Keratinocyte (primary cell): Measurements from ENCODE around the gene ENTPD8. TPM values are rescaled to one million over a fixed set of nuclear protein-coding genes. Genes with fewer than 3 reads are reported as not detected.

Experiments used
- DNase-seq: peaks from one replicate; pipeline ENCODE4 v3.0.0-alpha.2; 2011; ENCODE audit warnings: low read depth, missing footprints, low spot score
- FAIRE-seq: peaks from 2 replicates; lab custom pipeline; 2011; peaks lifted over from hg19 to GRCh38; lab: Jason Lieb, UNC
- H2AFZ ChIP-seq: 2 replicates; pipeline ENCODE4 v1.6.0; 2012; ENCODE audit warnings: low read length, control low read depth, inconsistent platforms; ENCODE audit not compliant: control insufficient read depth
- H3K27ac ChIP-seq: 2 replicates; pipeline ENCODE4 v1.5.1; 2011; ENCODE audit warnings: low read length; ENCODE audit not compliant: control insufficient read depth, insufficient read depth
- H3K27me3 ChIP-seq: 3 replicates; pipeline ENCODE4 v1.6.0; 2011; ENCODE audit warnings: low read length; ENCODE audit not compliant: control insufficient read depth, insufficient read depth; ENCODE audit errors: extremely low read depth
- H3K36me3 ChIP-seq, 2 experiments: 2 replicates in 1 of 2; 3 replicates in 1 of 2; pipeline ENCODE4 v1.5.1; 2011; ENCODE audit warnings: low read length in 2 of 2, mild to moderate bottlenecking in 1 of 2; ENCODE audit not compliant: control insufficient read depth in 2 of 2, insufficient read depth in 2 of 2; ENCODE audit errors: extremely low read depth in 1 of 2
- H3K4me1 ChIP-seq: 3 replicates; pipeline ENCODE4 v1.5.1; 2011; ENCODE audit warnings: low read length; ENCODE audit not compliant: control insufficient read depth, insufficient read depth; ENCODE audit errors: extremely low read depth
- H3K4me2 ChIP-seq: 3 replicates; pipeline ENCODE4 v1.6.0; 2011; ENCODE audit warnings: low read depth, low read length; ENCODE audit not compliant: control insufficient read depth, insufficient read depth; ENCODE audit errors: extremely low read depth
- H3K4me3 ChIP-seq, 3 experiments: fragments of 200-600 bp in 1 of 3; sonication (generic) in 1 of 3; 2 replicates in 2 of 3; 3 replicates in 1 of 3; pipeline ENCODE4 v1.5.1; 2011 to 2016; ENCODE audit warnings: low read length in 3 of 3, mild to moderate bottlenecking in 3 of 3, control low read depth in 2 of 3, inconsistent platforms in 1 of 3, low read depth in 1 of 3, mixed read lengths in 1 of 3, mixed run types in 1 of 3, moderate library complexity in 1 of 3; ENCODE audit not compliant: control insufficient read depth in 2 of 3, insufficient read depth in 2 of 3; ENCODE audit errors: extremely low read depth in 1 of 3
- H3K79me2 ChIP-seq: 2 replicates; pipeline ENCODE4 v1.6.0; 2012; ENCODE audit warnings: low read length; ENCODE audit not compliant: control insufficient read depth, insufficient read depth
- H3K9ac ChIP-seq: 3 replicates; pipeline ENCODE4 v1.6.0; 2011; ENCODE audit warnings: low read length; ENCODE audit not compliant: control insufficient read depth, insufficient read depth; ENCODE audit errors: extremely low read depth
- H3K9me1 ChIP-seq: 3 replicates; pipeline ENCODE4 v1.6.0; 2011; ENCODE audit warnings: low read length; ENCODE audit not compliant: control insufficient read depth, insufficient read depth; ENCODE audit errors: extremely low read depth
- H3K9me3 ChIP-seq: 2 replicates; pipeline ENCODE4 v1.5.1; 2012; ENCODE audit warnings: low read depth, low read length; ENCODE audit not compliant: control insufficient read depth
- H4K20me1 ChIP-seq: 3 replicates; pipeline ENCODE4 v1.6.0; 2011; ENCODE audit warnings: low read length; ENCODE audit not compliant: control insufficient read depth, insufficient read depth; ENCODE audit errors: extremely low read depth
- EZH2 ChIP-seq: IDR thresholded peaks from one replicate; pipeline ENCODE4 v1.6.1; 2012; ENCODE audit warnings: inconsistent platforms, mild to moderate bottlenecking, low read length, moderate library complexity
- dilution Hi-C: fragments of 300-500 bp; cut with MboI; formaldehyde crosslinking; loops from one replicate; pipeline ENCODE4 v1.7.0; 2020; ENCODE audit warnings: low sequenced_read_pairs; ENCODE audit not compliant: extremely low pct_ligation_motif_present
- polyA plus RNA-seq, 5 experiments: library from polyadenylated mRNA; depleted of rRNA in 3 of 5; stranded (reverse) in 3 of 5; stranded (forward) in 1 of 5; unstranded in 1 of 5; fragments of >200 nt; gene quantifications; 1 replicate in 1 of 5; 2 replicates in 3 of 5; 3 replicates in 1 of 5; pipeline versions ENCODE4 v1.2.1 to v1.2.3, GENCODE V29; 2011 to 2012; ENCODE audit warnings: missing spikeins in 2 of 5, low read depth in 1 of 5, low replicate concordance in 1 of 5
- TF ChIP-seq, protein P1 (sequence below), 3 experiments: IDR thresholded peaks in 1 of 3; conservative IDR thresholded peaks in 1 of 3; optimal IDR thresholded peaks in 1 of 3; 2 replicates in 2 of 3; 3 replicates in 1 of 3; pipeline versions ENCODE3 to v1.5.1; 2011; ENCODE audit warnings: low read length in 3 of 3, mild to moderate bottlenecking in 3 of 3, moderate library complexity in 2 of 3, control low read depth in 1 of 3, inconsistent platforms in 1 of 3; ENCODE audit not compliant: insufficient read depth in 2 of 3; ENCODE audit errors: extremely low read depth in 1 of 3

The ENTPD8 gene
- polyA plus RNA-seq, 1 donor (not counting 4 experiments of a cell fraction or from before 2014, with no cell fraction given), result not detected

DNA sequence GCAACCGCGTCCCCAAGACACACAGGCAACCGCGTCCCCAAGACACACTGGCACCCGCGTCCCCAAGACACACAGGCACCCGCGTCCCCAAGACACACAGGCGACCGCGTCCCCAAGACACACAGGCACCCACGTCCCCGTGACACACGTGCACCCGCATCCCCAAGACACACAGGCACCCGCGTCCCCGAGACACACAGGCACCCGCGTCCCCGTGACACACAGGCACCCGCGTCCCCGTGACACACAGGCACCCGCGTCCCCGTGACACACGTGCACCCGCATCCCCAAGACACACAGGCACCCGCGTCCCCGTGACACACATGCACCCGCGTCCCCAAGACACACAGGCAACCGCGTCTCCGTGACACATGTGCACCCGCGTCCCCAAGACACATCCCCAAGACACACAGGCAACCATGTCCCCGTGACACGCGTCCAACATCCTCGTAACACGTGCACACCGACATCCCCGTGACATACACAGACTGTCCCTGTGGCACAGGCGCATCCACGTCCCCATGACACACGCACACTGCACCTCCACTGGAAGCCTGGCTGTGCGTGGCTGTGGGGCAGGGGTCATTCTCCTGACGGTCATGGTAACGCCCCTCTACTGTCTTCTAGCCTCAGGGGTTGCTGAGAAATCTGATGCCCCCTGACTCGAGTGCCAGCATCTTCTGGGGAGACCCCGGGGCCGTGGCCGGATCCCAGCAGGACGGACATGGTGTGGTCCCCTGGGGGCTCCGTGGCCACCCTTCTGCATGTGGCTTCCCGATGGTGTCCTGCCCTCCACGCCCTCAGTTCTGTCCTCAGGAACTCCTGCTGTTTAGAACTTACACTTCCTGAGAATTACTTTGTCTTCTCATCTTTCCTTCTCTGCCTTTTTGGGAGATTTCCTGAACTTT lies 42.3 kb downstream of the ENTPD8 start:
- dilution Hi-C loops, result no loop called here
- no peak overlapping the region for H3K27ac ChIP-seq
- no peak for DNase-seq
- H3K9me1 ChIP-seq, result no peaks in the 10 kb centered on the region
- H4K20me1 ChIP-seq, result no peaks in the 10 kb centered on the region
- no peaks in the 10 kb centered on the region for H3K36me3 ChIP-seq
- no peaks in the 10 kb centered on the region for H3K4me1 ChIP-seq
- no peak overlapping the region for H2AFZ ChIP-seq
- no peak overlapping the region for H3K4me3 ChIP-seq
- no peaks in the 10 kb centered on the region for H3K79me2 ChIP-seq
- H3K9ac ChIP-seq, result no peak overlapping the region
- FAIRE-seq, result no peak
- H3K9me3 ChIP-seq, result no peaks in the 10 kb centered on the region
- H3K27me3 ChIP-seq, result no peaks in the 10 kb centered on the region
- H3K4me2 ChIP-seq, result no peak overlapping the region
- no peak for TF ChIP-seq EZH2
- TF ChIP-seq, protein P1, sequence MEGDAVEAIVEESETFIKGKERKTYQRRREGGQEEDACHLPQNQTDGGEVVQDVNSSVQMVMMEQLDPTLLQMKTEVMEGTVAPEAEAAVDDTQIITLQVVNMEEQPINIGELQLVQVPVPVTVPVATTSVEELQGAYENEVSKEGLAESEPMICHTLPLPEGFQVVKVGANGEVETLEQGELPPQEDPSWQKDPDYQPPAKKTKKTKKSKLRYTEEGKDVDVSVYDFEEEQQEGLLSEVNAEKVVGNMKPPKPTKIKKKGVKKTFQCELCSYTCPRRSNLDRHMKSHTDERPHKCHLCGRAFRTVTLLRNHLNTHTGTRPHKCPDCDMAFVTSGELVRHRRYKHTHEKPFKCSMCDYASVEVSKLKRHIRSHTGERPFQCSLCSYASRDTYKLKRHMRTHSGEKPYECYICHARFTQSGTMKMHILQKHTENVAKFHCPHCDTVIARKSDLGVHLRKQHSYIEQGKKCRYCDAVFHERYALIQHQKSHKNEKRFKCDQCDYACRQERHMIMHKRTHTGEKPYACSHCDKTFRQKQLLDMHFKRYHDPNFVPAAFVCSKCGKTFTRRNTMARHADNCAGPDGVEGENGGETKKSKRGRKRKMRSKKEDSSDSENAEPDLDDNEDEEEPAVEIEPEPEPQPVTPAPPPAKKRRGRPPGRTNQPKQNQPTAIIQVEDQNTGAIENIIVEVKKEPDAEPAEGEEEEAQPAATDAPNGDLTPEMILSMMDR (optimal IDR thresholded peaks at IDR 0.05 in 1 of 3, IDR thresholded peaks at IDR 0.05 in 1 of 3, conservative IDR thresholded peaks at IDR 0.05 in 1 of 3; ENCODE audit: extremely low read depth in 1 of 3, insufficient read depth in 2 of 3, low read length in 3 of 3), result no peak

DNA sequence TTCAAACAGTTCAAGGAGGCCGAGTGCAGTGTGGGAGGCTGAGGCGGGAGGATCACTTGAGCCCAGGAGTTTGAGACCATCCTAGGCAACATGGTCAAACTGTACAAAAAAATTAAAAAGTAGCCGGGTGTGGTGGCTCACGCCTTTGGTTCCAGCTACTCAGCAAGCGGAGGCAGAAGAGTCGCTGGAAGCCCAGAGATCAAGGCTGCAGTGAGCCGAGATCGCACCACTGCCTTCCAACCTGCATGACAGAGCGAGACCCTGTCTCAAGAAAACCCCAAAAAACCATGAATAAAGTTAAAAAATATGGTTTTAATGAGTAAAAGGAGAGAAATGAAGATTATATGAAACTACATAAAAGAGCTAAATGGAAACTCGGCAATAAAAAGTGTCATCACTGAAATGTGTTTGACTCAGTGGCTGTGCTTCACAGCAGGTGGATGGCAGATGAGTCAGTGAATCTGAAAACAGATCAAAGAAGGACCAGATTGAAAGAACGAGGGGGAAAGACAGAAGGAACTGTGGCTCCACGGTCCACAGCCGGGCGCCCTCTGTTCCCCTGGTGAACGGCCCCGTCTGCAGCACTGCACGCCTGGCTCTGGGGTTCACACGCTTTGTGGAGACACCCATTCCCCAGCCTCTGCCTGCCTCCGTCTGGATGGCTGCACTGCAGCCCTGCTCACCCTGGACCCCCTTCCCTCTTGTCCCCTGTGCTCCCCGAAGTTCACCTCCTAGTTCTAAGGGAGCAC lies 43.3 kb downstream of the ENTPD8 start:
- Histone ChIP-seq H3K4me1 (no peaks in the 10 kb centered on the region), H3K9me3 (no peaks in the 10 kb centered on the region), H3K9ac (no peak overlapping the region), H3K4me2 (no peak overlapping the region), H3K27me3 (no peaks in the 10 kb centered on the region), H2AFZ (no peak overlapping the region), H3K4me3 (no peak overlapping the region), H3K79me2 (no peaks in the 10 kb centered on the region), H3K27ac (no peak overlapping the region), H3K9me1 (no peaks in the 10 kb centered on the region), H3K36me3 (no peaks in the 10 kb centered on the region), H4K20me1 (no peaks in the 10 kb centered on the region)
- dilution Hi-C loops, result no loop called here
- FAIRE-seq (no peak), DNase-seq (no peak)
- TF ChIP-seq, protein P1 (optimal IDR thresholded peaks at IDR 0.05 in 1 of 3, IDR thresholded peaks at IDR 0.05 in 1 of 3, conservative IDR thresholded peaks at IDR 0.05 in 1 of 3; ENCODE audit: extremely low read depth in 1 of 3, insufficient read depth in 2 of 3, low read length in 3 of 3), result no peak
- no peak for TF ChIP-seq EZH2
